Heart left ventricle (tissue), 16 donors: ENCODE measurements around the gene DNASE1L1. TPM values are rescaled to one million over a fixed set of nuclear protein-coding genes. Genes with fewer than 3 reads are reported as not detected.
A peak's percentile ranks its signal among the peaks of the same experiment; 100 is the strongest.

Experiments used
- ATAC-seq, 4 donors: fragments of 200-7000 bp; cut with Tn5 transposase; one replicate each; pipeline ENCODE4 v1.9.1; 2020 to 2022; ENCODE audit warnings: moderate library complexity in 4 of 4, mild to moderate bottlenecking in 3 of 4, moderate number of reproducible peaks in 1 of 4
- DNase-seq, 5 donors: peaks; one replicate each; pipeline ENCODE4 v3.0.0-alpha.2; 2020
- H3K27ac ChIP-seq, 12 donors: fragments of 200-600 bp; sonication (generic) in 4 of 12; one replicate each; pipeline versions ENCODE4 v1.5.0 to v1.8.0; 2016 to 2022; ENCODE audit warnings: mild to moderate bottlenecking in 2 of 12
- H3K27me3 ChIP-seq, 9 donors: fragments of 200-600 bp; sonication (generic) in 2 of 9; one replicate each; pipeline versions ENCODE4 v1.5.1 to v1.8.0; 2016 to 2022; ENCODE audit warnings: mild to moderate bottlenecking in 3 of 9
- H3K36me3 ChIP-seq, 9 donors: fragments of 200-600 bp; sonication (generic) in 2 of 9; one replicate each; pipeline versions ENCODE4 v1.5.0 to v1.8.0; 2018 to 2022; ENCODE audit warnings: mild to moderate bottlenecking in 2 of 9
- H3K4me1 ChIP-seq, 12 donors: fragments of 200-600 bp; sonication (generic) in 4 of 12; one replicate each; pipeline versions ENCODE4 v1.5.0 to v1.8.0; 2016 to 2022; ENCODE audit warnings: mild to moderate bottlenecking in 3 of 12
- H3K4me3 ChIP-seq, 12 donors: fragments of 200-600 bp; sonication (generic) in 4 of 12; one replicate each; pipeline versions ENCODE4 v1.5.0 to v1.8.0; 2017 to 2022; ENCODE audit warnings: mild to moderate bottlenecking in 9 of 12, moderate library complexity in 4 of 12
- H3K9me3 ChIP-seq, 12 donors: fragments of 200-600 bp; sonication (generic) in 4 of 12; one replicate each; pipeline versions ENCODE4 v1.5.0 to v1.8.0; 2016 to 2022; ENCODE audit warnings: mild to moderate bottlenecking in 1 of 12
- CTCF ChIP-seq, 12 donors: fragments of 200-600 bp; sonication (generic) in 4 of 12; IDR thresholded peaks; one replicate each; pipeline versions ENCODE4 v1.5.0 to v1.8.0; 2018 to 2022; ENCODE audit warnings: antibody characterized with exemption in 12 of 12, mild to moderate bottlenecking in 5 of 12
- POLR2A ChIP-seq, 2 donors: fragments of 450-650 bp; IDR thresholded peaks; one replicate each; pipeline ENCODE4 v1.6.1; 2017; ENCODE audit warnings: antibody characterized with exemption in 2 of 2, mild to moderate bottlenecking in 2 of 2, moderate library complexity in 2 of 2
- WGBS, 4 donors: extraction: QIAGEN DNeasy Blood & Tissue Kit in 2 of 4; methylation state at CpG; one replicate each; pipeline versions ENCODE4 v1.1.5 to v1.1.7; 2013 to 2018; 5-methylcytosine and 5-hydroxymethylcytosine counted together
- intact Hi-C, 10 donors: fragments of 100-400 bp; cut with DNase I; formaldehyde crosslinking; loops; one replicate each; pipeline versions ENCODE4 v1.11.1 to v1.14.2; 2022
- polyA plus RNA-seq, 2 donors: library from polyadenylated mRNA; stranded (reverse); fragments of 200-250 nt; gene quantifications; one replicate each; pipeline ENCODE4 v1.2.3, GENCODE V29; 2013
- total RNA-seq, 9 donors: library from RNA; depleted of rRNA in 2 of 9; stranded (reverse); fragments of >200 nt in 2 of 9; fragmentation: NEBNext Ultra II Directional in 3 of 9; extraction: Animal tissue kit (Norgen Biotek cat#: 25700) in 3 of 9; gene quantifications; one replicate each; pipeline versions ENCODE4 v1.1.0 to v1.2.4, GENCODE V29; 2016 to 2023
- donor health status: ischemic (EF 13 %, LVEDD 7.1; RV severe dilation, severe dysfunction).
- donor health status: healthy with polysubstance abuse.
- donor health status: DM: no; HTN: yes; CAD: no.
- donor health status: DM: no; HTN: no; CAD: no.
- donor health status: ischemic (EF 25% LVEDD 6.9; RV normal size, moderate dysfunction).
- donor health status: ischemic (EF 25% LVEDD 5.7; RV mildly dilated, moderate dysfunction).
- donor health status: healthy.
- donor health status: DM: yes; HTN: yes; CAD: no.
- donor health status: ischemic (EF 35%, LVEDD 5.7; RV mildly dilated, moderate dysfunction).
- donor health status: nonischemic (EF 11% LVEDD 7.7; RV severe dilation, severe dysfunction).
- donor health status: DM: yes; HTN: yes; CAD: no.
- donor health status: PGD.
- donor health status: ischemic (EF 29% LVEDD 5.4; RV normal size, mild dysfunction).
- donor health status: nonischemic (EF 23%, LVEDD 6.1; RV moderate dilation, normal function).

The DNASE1L1 gene
- total and polyA plus RNA-seq, 11 donors = 26.7 to 117 (median 43.8) TPM

- WGBS, 4 donors = 82 to 90% (median 84%) methylated on average over 25 to 27 of the region's 27 CpGs
- no peaks in the 10 kb centered on the region for H3K9me3 ChIP-seq
- H3K4me3 ChIP-seq = no peak overlapping the region
- H3K36me3 ChIP-seq = peaks cover 0 to 99% (median 94%) of the 10 kb centered on the region in 9 donors
- no peak for TF ChIP-seq POLR2A (IDR thresholded peaks at IDR 0.05)
- no peak for TF ChIP-seq CTCF (IDR thresholded peaks at IDR 0.05)
- intact Hi-C loops = no loop called here
- H3K4me1 ChIP-seq = peaks cover 0 to 17% (median 0%) of the 10 kb centered on the region in 12 donors
- ATAC-seq (no peak), DNase-seq (no peak)
- no peaks in the 10 kb centered on the region for H3K27me3 ChIP-seq
- H3K27ac ChIP-seq = peak overlapping the region in 1 of 12 donors; percentile 76
Observed at GRCh38 chrX:154357205-154357604, 51.8 kb downstream of the DNASE1L1 start.

DNA sequence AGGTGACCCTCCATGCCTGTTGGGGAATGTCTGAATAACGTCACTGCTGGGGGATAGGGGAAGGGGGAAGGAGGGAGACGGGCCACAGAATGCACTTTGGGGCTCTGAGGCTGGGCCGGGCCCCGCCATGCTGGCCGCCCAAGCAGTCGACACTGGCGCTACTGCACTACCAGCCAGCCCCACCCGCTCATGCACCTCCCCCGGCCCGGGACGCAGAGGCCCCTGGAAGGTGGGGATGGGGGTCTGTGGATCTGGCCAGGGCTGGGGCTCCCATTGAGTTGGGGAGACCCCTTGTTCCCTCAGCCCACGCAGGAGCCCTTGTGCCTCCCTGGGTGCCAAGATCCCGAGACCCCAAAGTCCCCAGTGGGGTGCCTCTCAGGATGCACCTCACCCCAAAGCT is 52.5 kb downstream of the DNASE1L1 start:
- no peak for ATAC-seq
- peaks cover 0 to 17% (median 0%) of the 10 kb centered on the region in 12 donors for H3K4me1 ChIP-seq
- peaks cover 0 to 99% (median 94%) of the 10 kb centered on the region in 9 donors for H3K36me3 ChIP-seq
- no peak for TF ChIP-seq CTCF (IDR thresholded peaks at IDR 0.05)
- no peaks in the 10 kb centered on the region for H3K27me3 ChIP-seq
- H3K4me3 ChIP-seq = no peak overlapping the region
- no peaks in the 10 kb centered on the region for H3K9me3 ChIP-seq
- intact Hi-C loops = no loop called here
- peak overlapping the region in 1 of 12 donors; percentile 76 for H3K27ac ChIP-seq
- 59 to 88% (median 76%) methylated on average over 2 to 13 of the region's 13 CpGs for WGBS, 4 donors
- peak in 1 of 5 donors; percentile 26 for DNase-seq

- no peaks in the 10 kb centered on the region for H3K9me3 ChIP-seq
- intact Hi-C loops = no loop called here
- ATAC-seq = peak in 1 of 4 donors; percentile 2
- peak overlapping the region in 2 of 12 donors; percentile 22 to 76 for H3K27ac ChIP-seq
- H3K4me1 ChIP-seq = peaks cover 0 to 12% (median 0%) of the 10 kb centered on the region in 12 donors
- H3K27me3 ChIP-seq = no peaks in the 10 kb centered on the region
- no peak for DNase-seq
- TF ChIP-seq POLR2A (IDR thresholded peaks at IDR 0.05) (no peak), CTCF (IDR thresholded peaks at IDR 0.05) (peak in 1 of 12 donors; percentile 3)
- no peak overlapping the region for H3K4me3 ChIP-seq
- WGBS, 4 donors = 39 to 61% (median 48%) methylated on average over 4 to 12 of the region's 12 CpGs
- H3K36me3 ChIP-seq = peaks cover 0 to 100% (median 97%) of the 10 kb centered on the region in 9 donors
Observed at GRCh38 chrX:154355776-154356140, 53.3 kb downstream of the DNASE1L1 start.

GRCh38 chrX:154355094-154355775 is 53.8 kb downstream of the DNASE1L1 start:
- DNase-seq (no peak), ATAC-seq (peak in 2 of 4 donors; percentile 1 to 4)
- TF ChIP-seq CTCF (IDR thresholded peaks at IDR 0.05) (no peak), POLR2A (IDR thresholded peaks at IDR 0.05) (no peak)
- peaks cover 0 to 11% (median 2%) of the 10 kb centered on the region in 12 donors for H3K4me1 ChIP-seq
- H3K27ac ChIP-seq = peak overlapping the region in 2 of 12 donors; percentile 22 to 76
- intact Hi-C loops = no loop called here
- WGBS, 4 donors = 66 to 78% (median 73%) methylated on average over 30 of the region's 30 CpGs
- no peaks in the 10 kb centered on the region for H3K9me3 ChIP-seq
- H3K27me3 ChIP-seq = no peaks in the 10 kb centered on the region
- H3K4me3 ChIP-seq = no peak overlapping the region
- H3K36me3 ChIP-seq = peaks cover 0 to 100% (median 97%) of the 10 kb centered on the region in 9 donors
